ENCODE measurements around the gene HILPDA. TPM values are rescaled to one million over a fixed set of nuclear protein-coding genes. Genes with fewer than 3 reads are reported as not detected.

HILPDA gene
- 1 to 10 TPM; 3.8 to 9.1 TPM for total RNA-seq

GRCh38 chr7:128455543-128456254 is at the start of gene HILPDA:
Gene HILPDA (plus strand): TSS chr7:128455878. CDS start chr7:128457269, 1,391 bp downstream.
- peaks cover 14 to 19% of the 10 kb centered on the region in 2 donors for H3K27me3 Mint-ChIP-seq
- ATAC-seq (peak; percentile 93 to 95), DNase-seq (ENCODE audit: low spot score) (peak; percentile 98)
- H3K27ac Mint-ChIP-seq, result peak within 1 kb of the TSS; percentile 72 to 95
- H3K4me1 Mint-ChIP-seq (ENCODE audit: low read depth in 2 of 2), result peaks cover 34 to 36% of the 10 kb centered on the region in 2 donors
- H3K9me3 Mint-ChIP-seq, result no peaks in the 10 kb centered on the region
- no peaks in the 10 kb centered on the region for H3K36me3 Mint-ChIP-seq
- peak within 1 kb of the TSS; percentile 96 for H3K4me3 Mint-ChIP-seq

- Mint-ChIP-seq H3K27me3 (no peaks in the 10 kb centered on the region), H3K36me3 (no peaks in the 10 kb centered on the region), H3K4me1 (ENCODE audit: low read depth in 2 of 2) (peaks cover 23 to 25% of the 10 kb centered on the region in 2 donors), H3K4me3 (peak overlapping the region; percentile 51), H3K27ac (peak overlapping the region in 1 of 2 donors; percentile 18), H3K9me3 (no peaks in the 10 kb centered on the region)
- DNase-seq (ENCODE audit: low spot score), result no peak
- ATAC-seq, result no peak
Observed at GRCh38 chr7:128406314-128407232, 49.1 kb upstream of the HILPDA start.

- ATAC-seq (no peak), DNase-seq (ENCODE audit: low spot score) (no peak)
- no peaks in the 10 kb centered on the region for H3K27me3 Mint-ChIP-seq
- H3K4me1 Mint-ChIP-seq (ENCODE audit: low read depth in 2 of 2), result peaks cover 23 to 25% of the 10 kb centered on the region in 2 donors
- H3K27ac Mint-ChIP-seq, result no peak overlapping the region
- H3K4me3 Mint-ChIP-seq, result no peak overlapping the region
- H3K9me3 Mint-ChIP-seq, result no peaks in the 10 kb centered on the region
- no peaks in the 10 kb centered on the region for H3K36me3 Mint-ChIP-seq
Observed at GRCh38 chr7:128407233-128407589, 48.5 kb upstream of the HILPDA start.

- Mint-ChIP-seq H3K4me1 (ENCODE audit: low read depth in 2 of 2) (peaks cover 23 to 25% of the 10 kb centered on the region in 2 donors), H3K4me3 (peak overlapping the region; percentile 45), H3K36me3 (no peaks in the 10 kb centered on the region), H3K9me3 (no peaks in the 10 kb centered on the region), H3K27me3 (no peaks in the 10 kb centered on the region), H3K27ac (no peak overlapping the region)
- DNase-seq (ENCODE audit: low spot score) (no peak), ATAC-seq (no peak)
Observed at GRCh38 chr7:128407751-128408708, 47.6 kb upstream of the HILPDA start.

- Mint-ChIP-seq H3K4me3 (peak overlapping the region; percentile 82), H3K9me3 (no peaks in the 10 kb centered on the region), H3K36me3 (no peaks in the 10 kb centered on the region), H3K4me1 (ENCODE audit: low read depth in 2 of 2) (peaks cover 17 to 25% of the 10 kb centered on the region in 2 donors), H3K27me3 (no peaks in the 10 kb centered on the region), H3K27ac (no peak overlapping the region)
- ATAC-seq, result no peak
- DNase-seq (ENCODE audit: low spot score), result no peak
Observed at GRCh38 chr7:128408709-128409595, 46.7 kb upstream of the HILPDA start.

- DNase-seq (ENCODE audit: low spot score) (peak; percentile 86), ATAC-seq (peak; percentile 90 to 93)
- Mint-ChIP-seq H3K4me1 (ENCODE audit: low read depth in 2 of 2) (peaks cover 10 to 19% of the 10 kb centered on the region in 2 donors), H3K36me3 (no peaks in the 10 kb centered on the region), H3K4me3 (peak within 1 kb of the TSS; percentile 90), H3K27me3 (no peaks in the 10 kb centered on the region), H3K27ac (peak within 1 kb of the TSS in 1 of 2 donors; percentile 73), H3K9me3 (no peaks in the 10 kb centered on the region)
Observed at GRCh38 chr7:128409596-128410450, 45.9 kb upstream of the HILPDA start, which contains the start of gene IMPDH1. Gene IMPDH1 (minus strand): TSS chr7:128409982. CDS start chr7:128409901, 81 bp downstream.

GRCh38 chr7:128410451-128410753 is 45.3 kb upstream of the HILPDA start:
- H3K4me1 Mint-ChIP-seq (ENCODE audit: low read depth in 2 of 2), result peaks cover 10 to 19% of the 10 kb centered on the region in 2 donors
- no peaks in the 10 kb centered on the region for H3K9me3 Mint-ChIP-seq
- H3K27ac Mint-ChIP-seq, result peak overlapping the region in 1 of 2 donors; percentile 73
- DNase-seq (ENCODE audit: low spot score) (no peak), ATAC-seq (no peak)
- H3K27me3 Mint-ChIP-seq, result no peaks in the 10 kb centered on the region
- H3K4me3 Mint-ChIP-seq, result peak overlapping the region; percentile 90
- no peaks in the 10 kb centered on the region for H3K36me3 Mint-ChIP-seq

- Mint-ChIP-seq H3K36me3 (no peaks in the 10 kb centered on the region), H3K4me1 (ENCODE audit: low read depth in 2 of 2) (peaks cover 7 to 11% of the 10 kb centered on the region in 2 donors), H3K27me3 (no peaks in the 10 kb centered on the region), H3K27ac (no peak overlapping the region), H3K9me3 (no peaks in the 10 kb centered on the region), H3K4me3 (no peak overlapping the region)
- ATAC-seq (no peak), DNase-seq (ENCODE audit: low spot score) (no peak)
Observed at GRCh38 chr7:128415217-128415785, 40.4 kb upstream of the HILPDA start.

GRCh38 chr7:128417071-128417470 is 38.6 kb upstream of the HILPDA start:
- DNase-seq (ENCODE audit: low spot score), result no peak

GRCh38 chr7:128419257-128419656 is 36.4 kb upstream of the HILPDA start:
- Mint-ChIP-seq H3K27ac (no peak overlapping the region), H3K4me3 (no peak overlapping the region), H3K9me3 (no peaks in the 10 kb centered on the region), H3K4me1 (ENCODE audit: low read depth in 2 of 2) (peaks cover 29% of the 10 kb centered on the region in 2 donors), H3K27me3 (no peaks in the 10 kb centered on the region), H3K36me3 (no peaks in the 10 kb centered on the region)
- no peak for DNase-seq (ENCODE audit: low spot score)
- no peak for ATAC-seq

More at GRCh38 chr7:128417071-128417470, 38.6 kb upstream of the HILPDA start:
- Mint-ChIP-seq H3K9me3 (no peaks in the 10 kb centered on the region), H3K36me3 (no peaks in the 10 kb centered on the region), H3K27ac (no peak overlapping the region), H3K4me3 (no peak overlapping the region), H3K27me3 (no peaks in the 10 kb centered on the region), H3K4me1 (ENCODE audit: low read depth in 2 of 2) (peaks cover 11 to 12% of the 10 kb centered on the region in 2 donors)
- no peak for ATAC-seq

GRCh38 chr7:128420773-128421172 is 34.9 kb upstream of the HILPDA start:
- H3K4me1 Mint-ChIP-seq (ENCODE audit: low read depth in 2 of 2), result peaks cover 29% of the 10 kb centered on the region in 2 donors
- no peaks in the 10 kb centered on the region for H3K27me3 Mint-ChIP-seq
- peak in 1 of 2 donors; percentile 30 for ATAC-seq
- no peak overlapping the region for H3K27ac Mint-ChIP-seq
- no peak overlapping the region for H3K4me3 Mint-ChIP-seq
- no peak for DNase-seq (ENCODE audit: low spot score)
- no peaks in the 10 kb centered on the region for H3K36me3 Mint-ChIP-seq
- no peaks in the 10 kb centered on the region for H3K9me3 Mint-ChIP-seq
